ENCODE measurements around the gene KDM6A.

DNA sequence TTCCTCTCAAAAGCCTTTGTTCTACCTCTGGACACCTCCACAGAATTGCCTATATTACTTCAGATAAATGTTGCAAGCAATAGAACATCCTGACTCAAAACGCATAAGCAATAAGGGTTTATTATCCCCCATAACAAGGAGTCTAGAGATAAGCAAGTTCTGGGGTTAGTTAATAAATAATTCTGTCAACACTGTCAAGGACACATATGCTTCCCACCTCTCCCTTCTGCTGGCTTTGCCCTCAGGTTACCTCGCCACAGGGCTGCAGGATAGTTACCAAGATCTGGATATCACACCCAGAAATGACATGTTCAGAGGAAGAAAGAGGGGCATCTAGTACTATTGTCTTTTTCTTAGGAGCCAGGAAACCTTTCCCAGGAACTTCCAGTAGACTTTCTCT lies 43.2 kb upstream of the KDM6A start:
- TF ChIP-seq, protein P1, sequence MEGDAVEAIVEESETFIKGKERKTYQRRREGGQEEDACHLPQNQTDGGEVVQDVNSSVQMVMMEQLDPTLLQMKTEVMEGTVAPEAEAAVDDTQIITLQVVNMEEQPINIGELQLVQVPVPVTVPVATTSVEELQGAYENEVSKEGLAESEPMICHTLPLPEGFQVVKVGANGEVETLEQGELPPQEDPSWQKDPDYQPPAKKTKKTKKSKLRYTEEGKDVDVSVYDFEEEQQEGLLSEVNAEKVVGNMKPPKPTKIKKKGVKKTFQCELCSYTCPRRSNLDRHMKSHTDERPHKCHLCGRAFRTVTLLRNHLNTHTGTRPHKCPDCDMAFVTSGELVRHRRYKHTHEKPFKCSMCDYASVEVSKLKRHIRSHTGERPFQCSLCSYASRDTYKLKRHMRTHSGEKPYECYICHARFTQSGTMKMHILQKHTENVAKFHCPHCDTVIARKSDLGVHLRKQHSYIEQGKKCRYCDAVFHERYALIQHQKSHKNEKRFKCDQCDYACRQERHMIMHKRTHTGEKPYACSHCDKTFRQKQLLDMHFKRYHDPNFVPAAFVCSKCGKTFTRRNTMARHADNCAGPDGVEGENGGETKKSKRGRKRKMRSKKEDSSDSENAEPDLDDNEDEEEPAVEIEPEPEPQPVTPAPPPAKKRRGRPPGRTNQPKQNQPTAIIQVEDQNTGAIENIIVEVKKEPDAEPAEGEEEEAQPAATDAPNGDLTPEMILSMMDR (conservative IDR thresholded peaks at IDR 0.05; ENCODE audit: low read depth, low read length), result no peak
- TF ChIP-seq EZH2 (IDR thresholded peaks at IDR 0.05; ENCODE audit: borderline replicate concordance, low read depth, low read length, poor library complexity, severe bottlenecking), result no peak

All from A673 (cell line).